ENCODE measurements around the gene SCPEP1.
A peak's percentile ranks its signal among the peaks of the same experiment; 100 is the strongest.

SCPEP1 gene

GRCh38 chr17:57009737-57010445 lies 32.0 kb downstream of the SCPEP1 start:
- Histone ChIP-seq H3K36me3 (ENCODE audit: control insufficient read depth, insufficient read depth, low read length) (no peaks in the 10 kb centered on the region), H3K27me3 (ENCODE audit: control insufficient read depth, insufficient read depth, low read length) (no peaks in the 10 kb centered on the region), H3K4me3 (ENCODE audit: low read depth, low read length) (no peak overlapping the region), H3K27ac (no peak overlapping the region), H3K4me2 (ENCODE audit: low read length) (no peak overlapping the region), H3K9me3 (ENCODE audit: control insufficient read depth, low read length) (no peaks in the 10 kb centered on the region), H3K79me2 (no peaks in the 10 kb centered on the region), H3K9ac (no peak overlapping the region), H3K4me1 (peaks cover 14% of the 10 kb centered on the region), H2AFZ (peak overlapping the region; percentile 40)
- peak; percentile 82 for TF ChIP-seq CTCF (IDR thresholded peaks at IDR 0.05)

GRCh38 chr17:57010487-57010886 lies 32.6 kb downstream of the SCPEP1 start:
- Histone ChIP-seq H3K4me2 (ENCODE audit: low read length) (no peak overlapping the region), H3K9me3 (ENCODE audit: control insufficient read depth, low read length) (no peaks in the 10 kb centered on the region), H3K27ac (no peak overlapping the region), H3K9ac (no peak overlapping the region), H3K4me3 (ENCODE audit: low read depth, low read length) (no peak overlapping the region), H3K4me1 (peaks cover 14% of the 10 kb centered on the region), H2AFZ (peak overlapping the region; percentile 40), H3K36me3 (ENCODE audit: control insufficient read depth, insufficient read depth, low read length) (no peaks in the 10 kb centered on the region), H3K27me3 (ENCODE audit: control insufficient read depth, insufficient read depth, low read length) (no peaks in the 10 kb centered on the region), H3K79me2 (no peaks in the 10 kb centered on the region)
- no peak for TF ChIP-seq CTCF (IDR thresholded peaks at IDR 0.05)

GRCh38 chr17:57011491-57012015 lies 33.6 kb downstream of the SCPEP1 start:
- no peak overlapping the region for H3K4me2 ChIP-seq (ENCODE audit: low read length)
- H3K4me3 ChIP-seq (ENCODE audit: low read depth, low read length) = no peak overlapping the region
- no peaks in the 10 kb centered on the region for H3K27me3 ChIP-seq (ENCODE audit: control insufficient read depth, insufficient read depth, low read length)
- H3K79me2 ChIP-seq = no peaks in the 10 kb centered on the region
- peaks cover 14% of the 10 kb centered on the region for H3K4me1 ChIP-seq
- H3K36me3 ChIP-seq (ENCODE audit: control insufficient read depth, insufficient read depth, low read length) = no peaks in the 10 kb centered on the region
- H2AFZ ChIP-seq = peak overlapping the region; percentile 40
- TF ChIP-seq CTCF (IDR thresholded peaks at IDR 0.05) = no peak
- H3K27ac ChIP-seq = peak overlapping the region; percentile 75
- H3K9ac ChIP-seq = no peak overlapping the region
- H3K9me3 ChIP-seq (ENCODE audit: control insufficient read depth, low read length) = no peaks in the 10 kb centered on the region

GRCh38 chr17:57016071-57016763 lies 38.3 kb downstream of the SCPEP1 start:
- Histone ChIP-seq H2AFZ (no peak overlapping the region), H3K4me3 (ENCODE audit: low read depth, low read length) (no peak overlapping the region), H3K4me1 (peaks cover 7% of the 10 kb centered on the region), H3K36me3 (ENCODE audit: control insufficient read depth, insufficient read depth, low read length) (no peaks in the 10 kb centered on the region), H3K9me3 (ENCODE audit: control insufficient read depth, low read length) (no peaks in the 10 kb centered on the region), H3K27me3 (ENCODE audit: control insufficient read depth, insufficient read depth, low read length) (no peaks in the 10 kb centered on the region), H3K79me2 (no peaks in the 10 kb centered on the region), H3K27ac (no peak overlapping the region), H3K4me2 (ENCODE audit: low read length) (no peak overlapping the region), H3K9ac (no peak overlapping the region)
- TF ChIP-seq CTCF (IDR thresholded peaks at IDR 0.05) = no peak

Data from parathyroid adenoma (tissue), 2 donors.